ENCODE measurements around the gene FOXD1. TPM values are rescaled to one million over a fixed set of nuclear protein-coding genes. Genes with fewer than 3 reads are reported as not detected.

The FOXD1 gene
- total and polyA plus RNA-seq, 2 experiments from 2014 or later = 0.33 to 1.9 TPM

- Histone ChIP-seq H3K36me3 (replicated peaks; ENCODE audit: insufficient read depth, low read depth) (no peaks in the 10 kb centered on the region), H3K79me2 (no peaks in the 10 kb centered on the region), H2AFZ (no peak overlapping the region), H3K9me3 (ENCODE audit: low read depth) (no peaks in the 10 kb centered on the region), H3K4me2 (no peak overlapping the region), H3K4me3 (no peak overlapping the region), H3K27ac (no peak overlapping the region), H3K4me1 (ENCODE audit: insufficient read depth) (peaks cover 3% of the 10 kb centered on the region), H4K20me1 (ENCODE audit: insufficient read depth, poor library complexity, severe bottlenecking) (peaks cover 10% of the 10 kb centered on the region), H3K27me3 (peaks cover 79% of the 10 kb centered on the region), H3K9me2 (replicated peaks; ENCODE audit: insufficient read depth) (no peaks in the 10 kb centered on the region)
- peak; percentile 95 for TF ChIP-seq EZH2 (IDR thresholded peaks at IDR 0.05; ENCODE audit: borderline replicate concordance)
- TF ChIP-seq EZH2phosphoT487 (IDR thresholded peaks at IDR 0.05; ENCODE audit: low read depth, severe bottlenecking, unreplicated experiment) = no peak
- TF ChIP-seq CTCF (IDR thresholded peaks at IDR 0.05; ENCODE audit: poor library complexity) = no peak
- WGBS (ENCODE audit: low lambda C conversion rate, missing lambda C conversion rate) = 22% methylated on average over 37 of the region's 39 CpGs
- DNase-seq (ENCODE audit: low spot score) = no peak
Measured at GRCh38 chr5:73443829-73444498, 4.6 kb downstream of the FOXD1 start.

- Histone ChIP-seq H3K27ac (no peak overlapping the region), H4K20me1 (ENCODE audit: insufficient read depth, poor library complexity, severe bottlenecking) (peaks cover 10% of the 10 kb centered on the region), H3K4me2 (no peak overlapping the region), H3K9me2 (replicated peaks; ENCODE audit: insufficient read depth) (no peaks in the 10 kb centered on the region), H3K4me1 (ENCODE audit: insufficient read depth) (peaks cover under 1% of the 10 kb centered on the region), H3K79me2 (no peaks in the 10 kb centered on the region), H3K27me3 (peaks cover 85% of the 10 kb centered on the region), H3K4me3 (no peak overlapping the region), H2AFZ (no peak overlapping the region), H3K36me3 (replicated peaks; ENCODE audit: insufficient read depth, low read depth) (no peaks in the 10 kb centered on the region), H3K9me3 (ENCODE audit: low read depth) (no peaks in the 10 kb centered on the region)
- TF ChIP-seq EZH2 (IDR thresholded peaks at IDR 0.05; ENCODE audit: borderline replicate concordance) (no peak), CTCF (IDR thresholded peaks at IDR 0.05; ENCODE audit: poor library complexity) (no peak), EZH2phosphoT487 (IDR thresholded peaks at IDR 0.05; ENCODE audit: low read depth, severe bottlenecking, unreplicated experiment) (no peak)
- 39% methylated on average over 4 of the region's 4 CpGs for WGBS (ENCODE audit: low lambda C conversion rate, missing lambda C conversion rate)
- DNase-seq (ENCODE audit: low spot score) = no peak
Measured at GRCh38 chr5:73442996-73443627, 5.5 kb downstream of the FOXD1 start.

- no peaks in the 10 kb centered on the region for H3K79me2 ChIP-seq
- H3K9me3 ChIP-seq (ENCODE audit: low read depth) = no peaks in the 10 kb centered on the region
- 41% methylated on average over 7 of the region's 7 CpGs for WGBS (ENCODE audit: low lambda C conversion rate, missing lambda C conversion rate)
- no peaks in the 10 kb centered on the region for H3K9me2 ChIP-seq (replicated peaks; ENCODE audit: insufficient read depth)
- H3K27ac ChIP-seq = no peak overlapping the region
- no peak overlapping the region for H3K4me3 ChIP-seq
- H3K27me3 ChIP-seq = peaks cover 93% of the 10 kb centered on the region
- peaks cover 8% of the 10 kb centered on the region for H3K4me1 ChIP-seq (ENCODE audit: insufficient read depth)
- peaks cover 10% of the 10 kb centered on the region for H4K20me1 ChIP-seq (ENCODE audit: insufficient read depth, poor library complexity, severe bottlenecking)
- H3K36me3 ChIP-seq (replicated peaks; ENCODE audit: insufficient read depth, low read depth) = no peaks in the 10 kb centered on the region
- H2AFZ ChIP-seq = no peak overlapping the region
- DNase-seq (ENCODE audit: low spot score) = no peak
- TF ChIP-seq EZH2 (IDR thresholded peaks at IDR 0.05; ENCODE audit: borderline replicate concordance) (peak; percentile 59), CTCF (IDR thresholded peaks at IDR 0.05; ENCODE audit: poor library complexity) (no peak)
- no peak overlapping the region for H3K4me2 ChIP-seq
Measured at GRCh38 chr5:73442231-73442811, 6.3 kb downstream of the FOXD1 start.

All from hepatocyte (in vitro differentiated cells).